Caki2 (cell line): ENCODE results near the gene GBA2. TPM values are rescaled to one million over a fixed set of nuclear protein-coding genes. Genes with fewer than 3 reads are reported as not detected.

ENCODE experiments used
- DNase-seq: peaks from one replicate; pipeline ENCODE4 v3.0.0-alpha.2; 2015; ENCODE audit warnings: low read depth
- in situ Hi-C: cut with HindIII; loops from 2 replicates; pipeline ENCODE4 v1.10.0; 2016; ENCODE audit warnings: low sequenced_read_pairs, low pct_unique_long_range_greater_than_20kb, mixed read lengths
- total RNA-seq: library from RNA; depleted of rRNA; stranded (reverse); fragments of >200 nt; shearing (Covaris generic); gene quantifications from 2 replicates; pipeline ENCODE4 v1.2.3, GENCODE V29; 2014; ENCODE audit warnings: low replicate concordance

Gene GBA2
- total RNA-seq, 1 experiment from 2014 or later, result 24.7 TPM

DNA sequence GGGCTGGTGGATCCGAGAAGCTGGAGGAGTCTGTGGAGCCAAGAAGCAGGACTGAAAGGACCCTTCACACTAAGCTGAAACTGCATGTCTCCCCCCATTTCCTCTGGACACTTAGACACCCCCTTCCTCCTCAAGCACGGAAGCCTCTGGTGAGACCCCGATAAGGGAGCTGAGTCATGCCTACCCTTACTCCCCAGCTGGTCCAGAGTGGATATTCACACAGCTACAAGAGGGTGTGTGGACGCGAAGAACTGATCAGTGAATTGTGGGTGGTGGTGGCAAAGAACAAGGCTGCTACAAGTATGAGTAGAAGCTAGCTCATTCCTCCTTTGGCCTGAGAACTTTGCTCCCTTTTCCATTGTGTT lies 21.4 kb downstream of the GBA2 start:
- no peak for DNase-seq
- in situ Hi-C loops, result no loop called here

DNA sequence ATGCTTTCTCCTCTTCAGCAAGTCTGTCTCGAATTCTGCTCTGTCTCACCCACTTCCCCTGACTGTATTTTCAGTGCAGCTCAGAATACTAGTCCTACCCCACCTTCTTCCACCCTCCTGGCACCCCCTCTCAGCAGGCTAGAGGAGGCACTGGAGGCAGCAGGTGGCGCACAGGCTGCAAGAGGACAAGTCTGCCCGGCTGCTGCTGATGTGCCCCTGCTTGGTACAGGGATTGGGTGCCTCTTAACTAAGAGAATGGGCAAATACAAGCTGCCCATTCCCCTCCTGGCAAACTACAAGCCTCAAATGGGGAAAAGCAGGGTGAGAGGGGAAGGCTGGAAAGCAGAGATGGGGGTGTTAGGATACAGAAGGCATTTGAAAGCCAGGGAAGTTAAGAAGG lies 22.1 kb downstream of the GBA2 start:
- DNase-seq, result no peak
- in situ Hi-C loops, result no loop called here

DNA sequence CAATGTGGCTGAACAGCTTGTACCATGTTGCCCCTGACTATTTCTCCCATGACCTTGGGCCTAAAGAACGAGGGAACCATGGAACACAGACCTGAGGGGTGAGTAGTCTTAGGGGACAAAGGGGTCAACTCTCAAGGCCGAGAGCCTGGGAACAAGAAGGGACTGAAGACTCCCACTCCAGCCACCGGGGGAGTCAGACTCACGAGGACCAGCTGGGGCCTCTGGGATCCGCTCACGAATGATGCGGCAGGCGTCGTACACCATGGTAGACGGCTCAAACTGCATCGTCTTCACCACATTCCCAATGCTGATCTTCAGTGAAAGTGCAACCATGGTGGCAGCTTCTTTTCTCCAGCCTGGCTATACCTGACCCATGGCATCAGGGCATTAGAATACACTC lies 23.7 kb downstream of the GBA2 start:
- no peak for DNase-seq
- in situ Hi-C loops, result no loop called here

DNA sequence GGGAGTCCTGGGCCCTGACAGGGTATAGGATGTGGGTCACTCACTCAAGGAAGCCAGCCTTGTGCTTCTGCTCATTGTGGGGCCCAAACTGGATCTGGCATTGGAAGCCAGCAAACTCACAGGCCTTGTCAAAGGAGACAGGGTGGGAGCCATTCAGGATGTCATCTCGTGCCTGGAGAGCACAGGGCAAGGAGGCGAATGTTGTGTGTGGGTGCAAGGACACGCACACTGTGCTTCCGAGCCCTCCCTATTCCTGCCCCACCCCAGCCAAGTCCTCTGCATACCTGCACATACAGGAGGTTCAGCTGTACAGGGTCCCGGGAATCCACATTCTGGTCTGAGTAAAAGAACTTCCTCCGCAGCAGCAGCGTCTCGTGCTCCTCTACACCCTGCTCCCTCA lies 25.1 kb downstream of the GBA2 start:
- DNase-seq, result no peak
- in situ Hi-C loops, result no loop called here

DNA sequence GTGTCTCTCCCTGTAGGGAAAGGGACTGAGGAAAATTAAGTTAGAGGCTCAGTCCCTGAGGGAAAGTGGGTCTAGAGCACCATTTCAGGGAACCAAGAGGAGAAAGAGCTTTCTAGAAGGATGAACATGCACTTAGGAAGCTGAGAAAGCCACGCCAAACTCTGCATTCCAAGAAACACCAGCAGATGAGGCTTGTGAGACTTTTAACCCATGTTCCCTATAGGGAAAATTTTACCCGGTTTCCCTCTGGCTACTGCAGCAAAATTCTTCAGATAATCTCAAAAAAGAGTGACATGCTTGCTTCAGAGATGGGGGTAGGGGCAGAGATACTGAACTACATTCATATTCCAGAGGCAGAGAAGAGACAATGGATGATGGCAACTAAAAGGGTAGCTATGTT lies 25.6 kb downstream of the GBA2 start:
- no peak for DNase-seq
- in situ Hi-C loops, result no loop called here

DNA sequence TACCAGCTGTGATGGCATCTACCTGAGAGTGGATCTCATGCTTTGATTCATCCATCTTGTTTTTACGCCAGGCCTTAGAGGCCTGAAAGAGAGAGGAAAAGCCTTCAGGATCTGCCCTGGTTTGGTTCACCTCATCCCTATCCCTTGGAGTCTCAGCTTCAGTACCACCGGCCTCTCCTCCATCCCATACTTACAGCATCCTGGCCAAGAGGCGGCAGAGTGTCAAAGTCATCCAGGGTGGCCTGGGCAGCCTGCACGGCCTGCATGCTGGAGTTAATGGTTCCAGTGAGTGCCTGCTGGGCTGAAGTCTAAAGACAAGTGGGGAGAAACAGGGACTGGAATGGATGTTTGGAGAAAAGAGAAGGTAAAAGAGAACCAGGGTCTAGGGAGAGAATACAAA lies 29.5 kb downstream of the GBA2 start:
- no peak for DNase-seq
- in situ Hi-C loops, result no loop called here

DNA sequence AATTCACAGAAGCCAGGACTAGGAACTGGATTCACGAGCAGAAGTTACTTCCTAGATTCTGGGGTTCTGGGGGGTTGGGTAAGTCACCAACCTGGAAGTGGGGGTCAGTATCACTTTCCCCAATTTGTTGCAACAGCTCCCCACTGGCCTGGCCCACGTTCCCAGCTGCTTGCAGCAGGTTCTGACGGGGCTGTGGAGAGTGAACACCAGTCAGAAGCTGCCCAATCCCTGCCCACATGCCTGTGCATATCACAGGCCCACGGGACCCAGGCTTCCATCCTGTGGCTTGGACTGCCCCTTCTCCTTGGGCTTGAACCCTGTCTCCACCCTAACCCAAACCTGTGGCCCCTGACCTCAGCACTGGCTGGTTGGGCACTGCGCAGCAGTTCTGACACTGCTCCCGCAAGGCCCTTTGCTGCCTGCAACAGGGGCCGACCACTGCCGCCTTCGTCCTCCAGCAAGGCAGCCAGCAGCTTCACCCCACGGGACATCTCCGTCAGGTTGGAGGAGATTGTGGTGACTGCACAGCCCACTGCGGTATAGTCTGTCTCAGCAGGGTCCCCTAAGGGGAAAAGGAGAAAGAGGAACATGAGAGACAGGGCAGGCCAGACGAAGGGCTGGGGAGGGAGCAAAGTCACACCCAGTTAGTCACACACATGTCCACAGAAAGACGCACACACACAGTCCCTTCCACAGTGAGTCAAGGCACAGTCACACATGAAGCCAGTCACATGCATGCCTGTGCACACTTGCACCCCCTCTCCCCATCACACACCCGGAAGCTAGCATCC lies 30.1 kb downstream of the GBA2 start:
- no peak for DNase-seq
- in situ Hi-C loops, result no loop called here

DNA sequence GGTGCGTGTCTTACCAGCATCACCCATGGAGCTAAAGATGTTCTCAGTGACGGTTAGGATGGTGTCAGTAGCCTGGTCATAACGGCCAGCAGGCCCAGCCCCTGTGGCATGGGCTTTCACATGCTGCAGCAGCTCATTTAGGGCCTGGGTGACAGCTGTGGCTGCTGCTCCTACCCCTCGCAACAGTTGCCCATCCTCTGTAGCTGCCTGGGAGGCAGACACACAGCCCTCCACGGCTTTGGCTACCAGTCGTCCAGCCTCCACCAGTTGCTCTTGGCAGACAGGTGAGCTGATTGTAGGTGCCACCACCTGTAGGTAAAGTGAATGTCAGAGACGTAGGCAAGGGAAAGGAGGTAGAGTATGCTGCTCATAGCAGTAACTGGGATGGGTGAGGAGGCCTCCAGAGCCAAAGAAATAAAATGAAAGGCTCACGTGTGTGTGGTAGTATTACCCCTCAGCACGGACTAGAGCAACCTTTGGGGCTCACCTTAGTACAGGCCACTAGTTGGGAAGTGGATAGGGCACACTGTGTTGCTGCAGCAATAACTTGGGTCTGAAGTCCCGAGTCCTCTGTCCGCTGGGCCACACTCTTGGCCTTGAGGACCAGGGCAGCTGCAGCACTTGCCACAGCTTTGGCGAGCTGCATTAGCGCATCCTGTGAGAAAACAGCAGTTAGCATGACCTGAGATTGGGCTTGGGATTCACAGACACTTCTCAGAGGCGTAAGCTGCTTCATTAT lies 31.7 kb downstream of the GBA2 start:
- in situ Hi-C loops, result no loop called here

DNA sequence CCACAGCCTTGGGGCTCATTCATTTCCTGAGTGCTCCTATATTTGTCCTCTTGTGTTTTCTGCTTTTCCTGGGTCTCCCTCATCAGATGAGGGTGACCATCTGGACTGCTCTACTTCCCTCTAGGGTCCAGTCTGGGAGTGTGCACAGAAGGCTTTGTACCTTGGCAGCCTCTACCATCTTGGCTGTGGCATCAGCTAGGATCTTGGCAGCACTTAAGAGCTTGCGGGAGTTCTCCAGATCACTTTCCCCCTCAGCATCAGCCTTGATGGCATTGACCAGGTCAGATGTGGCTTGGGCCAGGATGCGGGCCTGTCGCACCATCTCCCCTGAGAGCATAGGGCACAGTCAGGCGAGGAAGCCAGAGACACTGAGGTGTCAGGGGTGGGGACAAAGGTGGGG lies 32.8 kb downstream of the GBA2 start:
- in situ Hi-C loops, result no loop called here
- no peak for DNase-seq

More for the DNA sequence above, 31.7 kb downstream of the GBA2 start:
- no peak for DNase-seq

DNA sequence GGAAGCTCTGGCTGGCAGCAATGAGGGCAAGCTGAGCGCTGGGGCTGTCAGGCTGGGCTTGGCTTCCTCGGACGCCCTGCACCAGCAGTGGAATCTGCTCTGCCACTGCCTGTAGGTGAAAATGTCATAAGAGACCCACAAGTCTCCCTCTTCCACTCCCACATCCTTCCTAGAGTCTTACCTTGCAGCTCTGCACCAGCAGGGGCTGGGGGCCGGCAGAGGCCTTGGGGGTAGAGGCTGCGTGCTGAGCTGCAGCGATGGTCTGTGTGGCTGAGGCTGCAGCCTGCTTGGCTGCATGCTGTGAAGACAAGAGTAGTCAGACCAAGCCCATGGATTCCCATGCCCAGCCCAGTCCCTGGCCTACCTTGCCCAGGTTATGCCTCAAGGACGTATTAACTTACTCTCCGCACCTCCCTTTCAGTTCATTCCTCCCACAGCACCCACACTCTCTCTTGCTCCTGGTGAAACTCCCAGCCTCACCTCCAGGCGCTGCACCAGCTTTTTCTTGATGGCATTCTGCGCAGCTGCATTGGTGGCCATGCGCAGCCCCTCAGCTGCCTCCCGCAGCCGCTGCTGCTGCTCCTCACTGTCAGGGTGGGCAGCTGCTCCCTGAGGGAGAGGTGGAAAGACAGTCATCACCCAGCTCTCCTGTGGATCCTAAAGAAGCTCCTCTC lies 34.3 kb downstream of the GBA2 start:
- no peak for DNase-seq
- in situ Hi-C loops, result no loop called here

DNA sequence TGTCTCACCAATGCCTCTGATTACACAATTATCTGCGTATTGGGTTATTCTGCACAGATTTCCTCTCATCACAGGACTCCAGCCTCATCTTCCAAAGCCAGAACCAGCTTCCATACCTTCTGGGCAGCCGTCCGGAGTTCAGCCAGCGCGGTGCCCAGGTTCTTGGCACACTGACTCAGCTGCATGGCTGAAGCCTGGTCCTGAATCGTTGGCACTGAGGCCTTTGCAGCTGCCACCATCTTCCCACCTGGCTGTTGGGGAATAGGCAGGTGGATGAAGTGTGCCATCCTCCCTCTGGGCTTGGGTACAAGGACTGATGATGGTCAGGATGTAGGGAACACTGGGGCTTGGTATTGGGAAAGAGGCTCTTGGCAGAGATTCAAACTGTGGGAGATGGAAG lies 34.9 kb downstream of the GBA2 start:
- in situ Hi-C loops, result no loop called here
- no peak for DNase-seq

DNA sequence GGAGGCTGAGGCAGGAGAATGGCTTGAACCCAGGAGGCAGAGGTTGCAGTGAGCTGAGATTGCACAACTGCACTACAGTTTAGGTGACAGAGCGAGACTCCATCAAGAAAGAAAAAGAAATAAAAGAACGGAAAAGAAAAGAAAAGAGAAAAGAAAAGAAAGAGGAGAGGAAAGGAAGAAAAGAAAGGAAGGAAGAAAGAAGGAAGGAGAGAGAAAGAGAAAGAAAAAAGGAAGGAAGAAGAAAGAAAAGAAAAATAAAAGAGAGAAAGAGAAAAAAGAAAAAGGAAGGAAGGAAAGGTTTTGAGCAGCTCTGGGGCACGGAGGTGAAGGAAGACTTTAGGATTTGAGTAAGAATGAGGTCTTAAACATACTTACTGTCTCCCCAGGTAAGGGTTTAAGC lies 35.5 kb downstream of the GBA2 start:
- in situ Hi-C loops, result no loop called here

DNA sequence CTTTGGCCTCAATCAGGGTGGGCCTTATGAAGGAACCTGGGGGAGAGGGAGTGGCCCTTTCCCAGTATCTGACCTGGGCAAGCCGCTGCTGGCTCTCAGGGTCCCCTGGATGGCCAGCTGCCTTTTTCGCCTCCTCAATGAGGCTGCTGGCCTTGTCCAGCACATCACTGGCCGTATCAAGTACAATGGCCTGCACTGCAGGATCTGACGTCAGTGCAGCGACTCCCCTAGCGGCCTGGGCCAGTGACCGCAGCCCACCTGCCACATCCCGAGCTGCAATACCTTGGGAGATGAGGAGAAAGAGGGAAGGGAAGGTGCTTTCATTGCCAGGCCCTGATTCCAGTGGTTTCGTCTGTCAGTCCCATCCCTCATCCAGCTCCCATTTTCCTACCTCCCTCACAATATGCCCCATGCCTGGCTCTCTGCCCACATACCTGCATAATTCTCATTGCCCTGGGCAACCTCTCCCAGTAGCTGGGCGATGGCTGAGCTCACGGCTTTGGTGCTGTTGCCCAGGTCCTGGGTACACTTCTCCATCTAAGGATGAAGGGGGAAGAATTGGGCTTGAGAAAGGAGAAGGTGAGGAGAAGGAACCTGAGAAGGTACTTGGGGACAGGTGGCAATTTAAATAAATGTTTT lies 36.1 kb downstream of the GBA2 start:
- no peak for DNase-seq
- in situ Hi-C loops, result no loop called here

More for the DNA sequence above, 35.5 kb downstream of the GBA2 start:
- no peak for DNase-seq

DNA sequence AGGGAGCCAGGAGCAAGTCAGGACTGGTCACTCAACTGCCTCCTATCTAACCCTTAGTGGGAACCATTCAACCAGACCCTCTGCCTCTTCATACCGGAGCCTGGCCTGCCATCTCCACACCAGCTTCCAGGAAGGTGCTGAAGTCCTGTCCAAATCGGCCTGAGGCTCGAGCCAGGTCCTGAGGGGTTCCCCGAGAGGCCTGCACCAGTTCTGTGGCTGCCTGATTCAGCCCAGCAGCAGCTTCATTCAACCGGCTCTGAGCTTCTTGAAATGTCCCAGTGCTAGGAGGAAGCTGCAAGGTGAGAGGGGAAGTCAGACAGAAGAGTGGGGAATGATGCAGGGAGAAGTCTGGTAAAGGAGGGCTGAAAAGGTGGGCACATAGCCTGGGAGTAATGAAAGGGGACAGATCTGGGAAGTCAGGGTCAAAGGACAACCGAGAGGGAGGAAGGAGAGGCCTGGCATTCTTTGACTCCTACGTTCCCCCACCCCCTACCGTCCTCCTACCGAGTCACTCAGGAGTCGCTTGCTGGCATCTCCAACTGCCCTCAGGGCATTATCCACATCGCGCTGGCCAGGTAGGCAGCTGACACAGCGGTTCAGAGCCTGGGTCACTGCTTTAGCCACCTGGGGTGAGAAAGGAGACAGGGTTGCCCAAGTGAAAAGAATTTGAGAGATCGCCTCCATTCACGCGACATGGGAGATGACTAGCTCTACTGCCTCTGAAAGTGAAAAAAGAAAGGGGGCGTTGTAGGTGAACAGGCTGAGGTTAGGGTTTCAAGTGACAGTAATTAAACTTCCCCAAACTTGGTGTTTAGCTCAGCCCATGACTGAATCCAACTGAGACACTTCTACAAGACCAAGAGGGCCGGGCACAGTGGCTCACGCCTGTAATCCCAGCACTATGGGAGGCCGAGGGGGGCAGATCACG lies 37.3 kb downstream of the GBA2 start:
- DNase-seq, result no peak
- in situ Hi-C loops, result no loop called here

DNA sequence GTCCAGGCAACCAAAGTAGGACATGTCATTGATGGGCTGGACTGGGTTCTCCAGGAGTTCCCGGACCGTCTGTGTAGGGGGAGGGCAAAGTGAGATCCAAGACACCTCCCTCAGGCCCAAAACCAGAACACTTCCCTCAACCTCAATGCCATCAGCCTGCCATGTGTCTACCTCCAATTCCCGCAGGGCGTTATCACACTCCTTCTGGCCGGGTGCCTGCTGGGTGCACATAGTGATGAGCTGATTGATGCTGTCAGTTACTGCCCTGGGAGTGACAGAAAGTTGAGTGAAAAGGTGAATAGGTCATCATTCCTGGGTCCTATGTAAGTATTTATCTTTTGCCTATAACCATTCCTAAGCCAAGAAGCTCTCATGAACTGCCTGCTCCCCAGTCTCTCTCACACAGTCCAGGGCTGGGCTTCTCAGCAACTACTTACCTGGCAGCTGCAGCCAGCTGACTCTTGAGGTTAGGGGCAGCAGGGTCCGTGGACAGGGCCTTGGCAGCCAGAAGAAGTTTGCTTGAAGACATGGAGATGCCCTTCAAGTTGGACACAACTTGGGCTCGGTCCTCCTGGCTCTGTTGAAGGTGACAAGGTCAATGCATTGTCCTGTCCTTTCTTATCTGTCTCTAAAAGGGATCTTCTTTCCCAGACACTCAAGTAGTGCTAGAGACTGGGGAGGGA lies 38.1 kb downstream of the GBA2 start:
- DNase-seq, result no peak
- in situ Hi-C loops, result no loop called here

DNA sequence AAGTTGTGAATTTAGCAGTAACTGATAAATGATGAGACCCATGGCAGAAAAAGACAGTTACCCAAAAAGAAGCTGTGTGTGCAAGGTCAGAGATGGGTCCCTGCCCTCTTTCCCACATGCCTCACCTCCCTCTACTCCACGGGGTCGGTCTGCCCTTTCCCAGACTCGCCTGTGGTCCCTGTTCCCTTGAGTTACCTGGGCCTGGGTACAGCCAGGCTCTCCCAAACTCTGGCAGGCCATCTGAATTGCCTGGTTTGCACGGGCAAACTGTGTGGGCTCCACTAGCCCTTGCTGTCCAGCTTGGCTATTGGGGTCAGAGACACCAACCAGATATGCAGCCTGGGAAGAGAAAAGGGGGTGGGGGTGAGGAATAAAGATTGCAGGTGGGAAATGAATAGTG lies 40.9 kb downstream of the GBA2 start:
- in situ Hi-C loops, result no loop called here
- DNase-seq, result no peak

DNA sequence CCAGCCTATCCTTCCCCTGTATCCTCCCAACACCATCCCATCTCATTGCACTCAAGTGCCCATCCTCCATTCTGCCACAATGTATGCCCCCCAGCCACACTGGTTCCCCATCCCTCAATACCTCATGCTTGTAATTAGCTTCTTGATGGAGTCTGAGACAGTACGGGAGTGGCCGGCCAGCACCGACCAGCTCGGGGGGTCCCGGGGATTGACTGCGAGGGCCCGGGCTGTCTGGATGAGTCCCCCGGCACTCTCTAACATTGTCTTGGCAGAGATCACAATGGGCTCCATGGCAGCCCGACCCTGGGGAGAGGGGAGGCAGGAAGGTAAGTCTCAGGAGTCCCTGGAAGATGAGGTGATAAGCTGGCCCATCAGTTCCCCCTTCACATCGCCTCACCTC lies 42.1 kb downstream of the GBA2 start:
- no peak for DNase-seq
- in situ Hi-C loops, result no loop called here
